ENCODE data around the gene ITSN2.

DNA sequence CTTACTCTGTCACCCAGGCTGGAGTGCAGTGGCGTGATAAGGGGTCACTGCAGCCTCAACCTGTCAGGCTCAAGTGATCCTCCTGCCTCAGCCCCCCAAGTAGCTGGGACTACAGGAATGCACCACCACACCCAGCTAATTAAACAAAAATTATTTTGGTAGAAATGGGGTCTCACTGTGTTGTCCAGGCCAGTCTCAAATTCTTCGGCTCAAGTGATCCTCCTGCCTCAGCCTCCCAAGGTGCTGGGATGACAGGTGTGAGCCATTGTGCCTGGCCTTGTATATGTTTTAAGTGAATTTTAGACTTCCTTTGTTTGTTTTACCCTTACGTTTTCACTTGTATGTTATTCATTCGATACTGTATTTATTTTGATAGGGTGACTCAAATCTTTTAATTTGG is 34.7 kb upstream of the ITSN2 start:
- TF ChIP-seq, protein P1, sequence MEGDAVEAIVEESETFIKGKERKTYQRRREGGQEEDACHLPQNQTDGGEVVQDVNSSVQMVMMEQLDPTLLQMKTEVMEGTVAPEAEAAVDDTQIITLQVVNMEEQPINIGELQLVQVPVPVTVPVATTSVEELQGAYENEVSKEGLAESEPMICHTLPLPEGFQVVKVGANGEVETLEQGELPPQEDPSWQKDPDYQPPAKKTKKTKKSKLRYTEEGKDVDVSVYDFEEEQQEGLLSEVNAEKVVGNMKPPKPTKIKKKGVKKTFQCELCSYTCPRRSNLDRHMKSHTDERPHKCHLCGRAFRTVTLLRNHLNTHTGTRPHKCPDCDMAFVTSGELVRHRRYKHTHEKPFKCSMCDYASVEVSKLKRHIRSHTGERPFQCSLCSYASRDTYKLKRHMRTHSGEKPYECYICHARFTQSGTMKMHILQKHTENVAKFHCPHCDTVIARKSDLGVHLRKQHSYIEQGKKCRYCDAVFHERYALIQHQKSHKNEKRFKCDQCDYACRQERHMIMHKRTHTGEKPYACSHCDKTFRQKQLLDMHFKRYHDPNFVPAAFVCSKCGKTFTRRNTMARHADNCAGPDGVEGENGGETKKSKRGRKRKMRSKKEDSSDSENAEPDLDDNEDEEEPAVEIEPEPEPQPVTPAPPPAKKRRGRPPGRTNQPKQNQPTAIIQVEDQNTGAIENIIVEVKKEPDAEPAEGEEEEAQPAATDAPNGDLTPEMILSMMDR (optimal IDR thresholded peaks at IDR 0.05 in 1 of 3, IDR thresholded peaks at IDR 0.05 in 1 of 3, conservative IDR thresholded peaks at IDR 0.05 in 1 of 3; ENCODE audit: extremely low read depth in 1 of 3, insufficient read depth in 2 of 3, low read length in 3 of 3) = no peak
- no peak for TF ChIP-seq EZH2 (IDR thresholded peaks at IDR 0.05; ENCODE audit: low read length)

Measured in keratinocyte (primary cell).